GM19193 (cell line): ENCODE data around the gene SPHK2.

ENCODE experiments used
- POLR2A ChIP-seq: IDR thresholded peaks from 4 replicates; pipeline ENCODE4 v1.6.1; 2011; ENCODE audit not compliant: insufficient read depth, insufficient read length; ENCODE audit errors: extremely low read depth

SPHK2 gene, protein sequence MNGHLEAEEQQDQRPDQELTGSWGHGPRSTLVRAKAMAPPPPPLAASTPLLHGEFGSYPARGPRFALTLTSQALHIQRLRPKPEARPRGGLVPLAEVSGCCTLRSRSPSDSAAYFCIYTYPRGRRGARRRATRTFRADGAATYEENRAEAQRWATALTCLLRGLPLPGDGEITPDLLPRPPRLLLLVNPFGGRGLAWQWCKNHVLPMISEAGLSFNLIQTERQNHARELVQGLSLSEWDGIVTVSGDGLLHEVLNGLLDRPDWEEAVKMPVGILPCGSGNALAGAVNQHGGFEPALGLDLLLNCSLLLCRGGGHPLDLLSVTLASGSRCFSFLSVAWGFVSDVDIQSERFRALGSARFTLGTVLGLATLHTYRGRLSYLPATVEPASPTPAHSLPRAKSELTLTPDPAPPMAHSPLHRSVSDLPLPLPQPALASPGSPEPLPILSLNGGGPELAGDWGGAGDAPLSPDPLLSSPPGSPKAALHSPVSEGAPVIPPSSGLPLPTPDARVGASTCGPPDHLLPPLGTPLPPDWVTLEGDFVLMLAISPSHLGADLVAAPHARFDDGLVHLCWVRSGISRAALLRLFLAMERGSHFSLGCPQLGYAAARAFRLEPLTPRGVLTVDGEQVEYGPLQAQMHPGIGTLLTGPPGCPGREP

DNA sequence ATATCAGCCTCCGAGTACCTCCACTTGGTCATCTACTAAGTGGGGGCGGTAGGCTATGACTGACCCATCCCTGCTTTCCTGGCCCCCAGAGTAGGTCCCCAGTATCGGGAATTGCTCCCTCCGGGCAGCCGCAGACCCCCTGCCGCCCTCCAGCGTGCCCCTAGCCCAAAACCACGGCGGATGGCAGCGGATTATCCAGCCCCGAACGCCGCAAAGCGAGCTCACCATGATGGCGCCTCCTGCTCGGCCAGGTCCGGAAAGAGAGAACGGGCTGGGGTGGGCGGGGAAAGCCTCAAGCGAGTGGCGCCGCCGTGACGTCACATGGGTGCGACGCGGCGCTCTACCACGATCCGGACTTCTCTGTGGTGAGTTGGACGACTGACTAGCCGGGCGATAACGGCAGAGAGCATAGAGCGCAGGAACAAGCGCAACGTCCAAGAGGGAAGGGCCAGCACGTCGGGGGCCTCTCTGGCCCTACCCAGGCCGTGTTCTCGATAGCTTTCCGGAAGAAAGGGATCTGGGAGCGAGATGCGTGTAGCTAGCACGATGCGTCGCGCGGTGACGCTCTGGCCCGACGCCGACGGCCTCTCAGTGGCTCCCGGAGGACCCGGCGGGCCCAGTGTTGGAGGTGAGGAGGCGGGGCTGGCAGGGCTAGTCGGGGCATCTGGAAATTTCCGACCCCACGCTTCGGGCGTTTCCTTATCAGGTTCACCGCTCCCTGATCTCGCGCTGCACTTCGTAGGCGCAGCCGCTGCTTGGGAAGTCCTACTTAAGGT, at the start of gene SPHK2, which contains the start of gene RPL18:
Gene SPHK2 (plus strand): TSS at position 591 of the 776 bp plus-strand sequence. CDS start 1,009 bp downstream, outside the sequence.
Gene RPL18 (minus strand): TSS at position 263 of the 776 bp plus-strand sequence. CDS start 35 bp downstream, at position 228.
- peak; percentile 98 for TF ChIP-seq POLR2A

DNA sequence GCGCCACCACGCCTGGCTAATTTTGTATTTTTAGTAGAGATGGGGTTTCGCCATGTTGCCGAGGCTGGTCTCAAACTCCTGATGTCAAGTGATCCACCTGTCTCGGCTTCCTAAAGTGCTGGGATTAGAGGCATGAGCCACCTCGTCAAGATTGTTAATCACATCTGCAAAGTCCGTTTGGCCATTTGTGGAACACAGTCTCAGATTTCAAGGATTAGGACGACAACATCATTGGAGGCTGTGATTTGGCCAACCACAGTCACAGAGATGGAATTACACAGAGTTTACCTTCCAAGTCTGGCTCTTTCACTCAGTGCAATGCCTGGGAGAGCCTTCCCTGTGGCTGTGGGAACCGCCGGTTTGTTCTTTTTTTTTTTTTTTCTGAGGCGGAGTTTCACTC, 49.5 kb upstream of the SPHK2 start:
- no peak for TF ChIP-seq POLR2A

DNA sequence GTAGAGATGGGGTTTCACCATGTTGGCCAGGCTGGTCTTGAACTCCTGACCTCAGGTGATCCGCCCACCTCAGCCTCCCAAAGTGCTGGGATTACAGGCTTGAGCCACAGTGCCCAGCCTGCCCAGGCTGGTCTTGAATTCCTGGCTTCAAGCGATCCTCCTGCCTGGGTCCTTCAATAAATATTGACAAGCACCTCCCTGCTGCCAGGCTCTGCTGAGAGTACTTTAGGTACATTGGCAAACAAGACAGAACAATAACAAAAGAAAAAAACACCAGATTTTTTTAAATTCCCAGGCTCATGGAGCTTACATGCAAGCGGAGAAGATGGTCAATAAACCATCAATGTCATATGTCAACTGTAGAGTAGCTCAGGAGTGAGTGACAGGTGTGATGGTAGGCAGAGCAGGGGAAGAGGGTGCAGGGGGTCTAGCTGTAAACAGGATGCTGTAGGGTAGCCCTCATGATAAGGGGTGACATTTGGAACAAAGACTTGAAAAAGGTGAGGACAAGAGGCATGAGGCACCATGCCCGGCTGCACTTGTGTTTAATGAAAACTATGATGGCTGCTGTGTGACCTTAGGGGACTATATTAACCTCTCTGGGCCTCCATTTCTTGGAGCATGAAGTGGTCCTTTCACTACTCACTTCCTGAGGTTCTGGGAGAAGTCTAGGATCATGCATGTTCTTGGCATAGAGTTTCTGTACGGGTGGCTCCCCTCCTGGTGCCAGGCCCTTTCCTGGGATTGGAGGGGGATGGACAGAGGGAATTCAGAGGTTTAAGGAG, 47.7 kb upstream of the SPHK2 start:
- no peak for TF ChIP-seq POLR2A

DNA sequence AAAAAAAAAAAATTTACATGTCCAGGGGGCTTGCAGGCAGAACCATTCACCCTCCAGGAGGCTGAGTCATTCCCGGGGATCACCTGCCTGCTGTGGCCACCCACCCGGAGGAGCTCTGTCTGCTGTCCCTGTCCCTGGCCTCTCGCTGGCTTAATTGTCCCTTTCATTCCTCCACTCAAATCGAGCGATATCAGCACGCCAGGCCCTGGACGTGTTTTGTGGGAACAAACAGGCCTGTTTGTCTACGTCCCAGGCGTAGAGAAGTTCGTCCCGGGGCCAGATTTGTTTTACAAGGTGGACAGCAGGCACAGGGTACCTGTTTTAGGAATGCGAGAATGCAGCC, 46.2 kb upstream of the SPHK2 start:
- TF ChIP-seq POLR2A, result no peak

DNA sequence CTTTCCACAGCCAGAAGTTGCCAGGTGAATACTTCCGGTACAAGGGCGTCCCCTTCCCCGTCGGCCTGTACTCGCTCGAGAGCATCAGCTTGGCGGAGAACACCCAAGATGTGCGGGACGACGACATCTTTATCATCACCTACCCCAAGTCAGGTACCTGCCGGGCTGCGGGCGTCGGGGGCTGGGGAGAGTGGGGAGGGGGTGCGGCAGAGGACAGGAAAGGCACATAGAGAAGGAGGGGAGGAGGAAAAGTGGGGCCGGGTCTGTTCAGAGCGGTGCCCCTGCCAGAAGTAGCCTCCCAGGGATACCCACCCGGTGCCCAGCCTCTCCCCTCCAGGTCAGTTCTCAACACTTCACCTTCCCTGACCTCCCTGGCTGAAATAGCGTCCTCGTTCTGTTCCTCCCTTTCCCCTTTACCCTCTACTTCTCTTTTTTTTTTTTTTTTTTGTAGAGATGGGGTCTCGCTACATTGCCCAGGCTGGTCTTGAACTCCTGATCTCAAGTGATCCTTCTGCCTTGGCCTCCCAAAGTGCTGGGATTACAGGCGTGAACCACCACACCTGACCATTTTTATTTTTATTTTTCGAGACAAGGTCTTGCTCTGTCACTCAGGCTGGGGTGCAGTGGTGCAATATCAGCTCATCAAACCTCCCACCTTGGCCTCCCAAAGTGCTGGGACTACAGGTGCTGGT, 43.2 kb upstream of the SPHK2 start:
- no peak for TF ChIP-seq POLR2A

DNA sequence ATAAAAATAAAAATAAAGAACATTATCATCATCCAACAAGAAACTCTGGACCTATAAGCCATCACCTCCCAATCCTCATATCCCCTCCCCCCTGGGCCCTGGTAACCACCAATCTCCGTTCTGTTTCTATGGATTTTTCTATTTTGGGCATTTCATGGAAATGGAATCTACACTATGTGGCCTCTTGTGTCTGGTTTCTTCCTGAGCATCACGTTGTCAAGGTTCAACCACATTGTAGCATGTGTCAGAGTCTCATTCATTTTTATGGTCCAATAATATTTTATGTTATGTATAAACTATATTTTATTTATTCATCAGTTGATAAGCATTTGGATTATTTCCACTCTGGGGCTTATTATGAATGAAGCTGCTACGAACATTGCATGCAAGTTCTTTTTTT, 40.4 kb upstream of the SPHK2 start:
- TF ChIP-seq POLR2A, result no peak

DNA sequence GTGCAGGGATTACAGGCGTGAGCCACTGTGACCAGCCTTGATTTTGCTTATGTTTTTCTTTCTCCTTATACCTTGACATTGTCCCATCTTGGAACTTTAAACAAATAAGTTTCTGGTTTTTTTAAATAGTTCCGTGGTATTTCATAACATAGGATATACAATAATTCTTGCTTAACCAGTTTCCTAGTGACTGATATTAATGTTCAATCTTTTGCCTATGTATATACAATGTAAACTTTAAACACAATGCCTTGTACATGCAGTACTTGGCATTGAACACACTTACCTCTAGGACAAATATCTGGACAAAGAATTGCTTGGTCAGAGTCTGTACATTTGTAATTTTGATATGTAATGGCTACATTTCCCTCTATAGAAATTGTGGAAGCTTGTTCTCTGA, 37.1 kb upstream of the SPHK2 start:
- no peak for TF ChIP-seq POLR2A

DNA sequence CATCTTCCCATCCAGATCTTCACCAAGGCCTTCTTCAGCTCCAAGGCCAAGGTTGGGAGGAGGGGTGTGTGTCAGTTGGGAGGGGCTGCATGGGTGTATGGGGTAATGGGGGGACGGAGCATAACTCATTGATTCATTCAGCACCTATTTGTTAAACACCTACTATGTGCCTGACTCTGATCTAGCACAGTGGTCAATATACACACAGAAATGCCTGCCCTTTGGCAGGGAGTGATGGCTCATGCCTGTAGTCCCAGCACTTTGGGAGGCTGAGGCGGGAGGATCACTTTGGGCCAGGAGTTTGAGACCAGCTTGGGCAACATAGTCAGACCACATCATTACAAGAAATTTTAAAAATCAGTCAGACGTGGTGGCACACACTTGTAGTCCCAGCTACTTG, 31.9 kb upstream of the SPHK2 start:
- TF ChIP-seq POLR2A, result no peak

DNA sequence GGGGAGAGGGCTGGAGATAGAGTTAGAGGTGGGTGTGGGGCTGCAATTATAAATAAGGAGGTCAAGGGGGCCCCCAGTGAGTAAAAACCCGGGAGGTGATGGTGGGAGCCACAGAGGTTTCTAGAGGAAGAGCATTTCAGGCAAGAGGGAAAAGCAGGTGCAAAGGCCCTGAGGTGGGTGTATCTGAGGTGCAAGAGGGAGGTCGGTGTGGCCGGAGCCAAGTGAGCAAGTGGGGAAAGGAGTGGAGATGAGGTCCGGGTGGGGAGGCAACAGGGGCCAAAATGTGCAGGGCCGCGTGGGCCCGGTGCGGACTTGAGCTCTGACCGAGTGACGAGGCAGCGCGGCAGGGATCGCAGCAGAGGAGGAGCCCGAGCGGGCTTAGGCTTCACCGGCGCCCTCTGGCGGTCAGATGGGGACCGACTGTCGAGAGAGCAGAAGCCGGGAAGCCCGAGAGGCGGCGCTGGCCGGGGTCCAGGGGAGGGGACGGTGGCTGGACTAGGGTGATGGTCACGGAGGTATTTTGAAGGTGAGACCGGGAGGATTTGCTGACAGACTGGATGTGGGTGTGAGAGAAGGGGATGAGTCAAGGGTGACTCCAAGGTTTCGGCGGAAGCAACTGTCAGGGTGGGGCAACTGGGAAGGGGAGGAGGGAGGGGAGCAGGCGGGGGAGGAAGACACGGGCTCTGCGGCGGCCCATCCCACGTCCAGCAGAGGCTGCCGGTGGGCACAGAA, 30.5 kb upstream of the SPHK2 start:
- TF ChIP-seq POLR2A, result no peak

DNA sequence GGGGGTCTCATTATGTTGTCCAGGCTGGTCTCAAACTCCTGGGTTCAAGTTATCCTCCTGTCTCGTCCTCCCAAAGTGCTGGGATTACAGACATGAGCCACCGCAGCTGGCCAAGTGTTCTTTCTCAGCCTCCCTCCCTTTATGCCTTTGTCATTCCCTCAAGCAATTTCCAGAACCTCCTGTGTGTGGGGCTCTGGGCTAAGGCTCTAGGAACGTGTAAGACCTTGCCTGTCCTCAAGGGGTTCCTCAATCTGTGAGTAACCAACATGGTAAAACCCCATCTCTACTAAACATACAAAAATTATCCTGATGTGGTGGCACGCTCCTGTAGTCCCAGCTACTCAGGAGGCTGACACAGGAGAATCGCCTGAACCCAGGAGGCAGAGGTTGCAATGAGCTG, 28.3 kb upstream of the SPHK2 start:
- no peak for TF ChIP-seq POLR2A

DNA sequence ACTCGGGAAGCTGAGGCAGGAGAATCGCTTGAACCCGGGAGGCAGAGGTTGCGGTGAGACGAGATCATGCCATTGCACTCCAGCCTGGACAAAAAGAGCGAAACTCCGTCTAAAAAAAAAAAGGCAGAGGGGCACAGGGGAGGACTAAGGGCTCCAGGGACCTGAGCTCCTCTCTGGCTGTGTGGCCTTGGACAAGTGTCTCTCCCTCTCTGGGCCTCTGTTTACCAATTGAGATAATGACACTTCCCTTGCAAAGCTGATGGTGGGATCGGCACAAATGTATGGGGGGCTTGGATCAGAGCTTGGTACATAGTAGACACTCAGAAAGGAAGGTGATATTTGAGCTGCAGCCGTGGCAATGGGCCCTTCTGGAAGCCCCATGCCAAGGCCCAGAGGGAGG, 24.1 kb upstream of the SPHK2 start:
- TF ChIP-seq POLR2A, result no peak

DNA sequence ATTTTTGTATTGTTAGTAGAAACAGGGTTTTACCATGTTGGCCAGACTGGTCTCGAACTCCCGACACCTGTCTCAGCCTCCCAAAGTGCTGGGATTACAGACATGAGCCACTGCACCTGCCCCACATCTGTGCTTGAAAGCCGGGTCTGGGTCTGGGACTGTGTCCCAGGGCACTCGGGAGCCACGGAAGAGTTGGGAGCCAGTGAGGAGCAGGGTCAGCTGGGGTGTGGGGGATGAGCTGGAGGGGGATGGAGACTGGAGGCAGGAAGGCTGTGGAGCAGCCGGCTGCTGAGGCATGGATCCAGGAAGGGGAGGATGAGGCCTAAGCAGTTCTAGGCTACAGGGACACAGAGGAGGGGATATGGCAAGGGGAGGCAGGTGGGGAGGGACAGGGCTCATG, 23.5 kb upstream of the SPHK2 start:
- TF ChIP-seq POLR2A, result no peak

DNA sequence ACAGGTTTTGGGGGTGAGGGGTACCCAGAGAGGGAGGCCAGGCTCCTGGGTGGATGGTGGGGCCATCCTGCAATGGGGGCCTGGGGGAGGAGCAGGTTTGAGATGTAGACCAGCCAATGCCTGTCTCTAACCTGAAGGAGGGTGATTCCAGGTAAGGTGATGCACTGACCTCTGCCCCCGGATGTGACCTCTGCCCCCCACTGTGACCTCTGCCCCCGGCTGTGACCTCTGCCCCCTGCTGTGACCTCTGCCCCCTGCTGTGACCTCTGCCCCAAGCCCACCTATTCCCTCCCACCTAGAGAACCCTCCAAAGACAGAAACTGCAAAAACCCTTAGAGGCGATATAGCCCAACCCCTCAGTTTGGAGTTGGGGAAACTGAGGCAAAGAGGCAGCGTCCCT, 23.1 kb upstream of the SPHK2 start:
- no peak for TF ChIP-seq POLR2A
